ENCODE measurements around the gene EIF3I.

The EIF3I gene

GRCh38 chr1:32221980-32222755 lies at the start of gene EIF3I, which contains the start of gene TMEM234:
TSS of gene EIF3I (plus strand) at chr1:32222407. CDS start at chr1:32222442, 35 bp downstream.
TSS of gene TMEM234 (minus strand) at chr1:32222353. CDS start at chr1:32222322, 31 bp downstream.
- DNase-seq (ENCODE audit: low read depth): peak; percentile 90

DNA sequence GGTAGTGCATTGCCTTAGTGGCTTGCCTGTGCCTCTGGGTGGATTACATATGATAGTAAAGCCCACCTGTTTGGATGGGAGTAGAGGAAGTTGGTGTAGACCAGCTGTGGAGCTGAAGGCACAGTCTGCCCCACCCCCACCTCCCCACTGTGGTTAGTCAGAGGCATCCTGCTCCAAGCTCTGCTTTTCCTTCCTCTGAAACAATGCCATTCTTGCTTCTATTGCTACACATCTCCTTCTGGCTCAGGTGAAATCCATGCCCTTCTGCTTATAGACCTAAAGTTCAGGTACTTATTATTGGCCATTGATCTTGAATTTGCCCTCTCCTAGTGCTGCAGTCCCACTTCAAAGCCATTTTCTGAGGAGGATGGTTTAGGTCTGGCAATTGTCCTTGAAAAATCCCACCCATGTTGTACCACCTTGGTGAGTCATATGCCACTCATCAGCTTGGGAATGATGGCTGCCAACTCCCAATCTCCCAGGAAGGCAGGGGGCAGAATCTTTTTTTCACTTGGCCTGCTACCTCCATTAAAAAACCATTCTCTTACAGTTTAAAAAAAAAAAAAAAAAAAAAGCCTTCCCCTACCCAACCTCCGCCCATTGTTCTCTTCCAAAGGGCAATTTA lies 49.5 kb upstream of the EIF3I start:
- no peak for DNase-seq (ENCODE audit: low read depth)

- no peak for DNase-seq (ENCODE audit: low read depth)
Measured at GRCh38 chr1:32178380-32179192, 43.6 kb upstream of the EIF3I start.

GRCh38 chr1:32179193-32179442 lies 43.1 kb upstream of the EIF3I start:
- DNase-seq (ENCODE audit: low read depth): no peak

DNA sequence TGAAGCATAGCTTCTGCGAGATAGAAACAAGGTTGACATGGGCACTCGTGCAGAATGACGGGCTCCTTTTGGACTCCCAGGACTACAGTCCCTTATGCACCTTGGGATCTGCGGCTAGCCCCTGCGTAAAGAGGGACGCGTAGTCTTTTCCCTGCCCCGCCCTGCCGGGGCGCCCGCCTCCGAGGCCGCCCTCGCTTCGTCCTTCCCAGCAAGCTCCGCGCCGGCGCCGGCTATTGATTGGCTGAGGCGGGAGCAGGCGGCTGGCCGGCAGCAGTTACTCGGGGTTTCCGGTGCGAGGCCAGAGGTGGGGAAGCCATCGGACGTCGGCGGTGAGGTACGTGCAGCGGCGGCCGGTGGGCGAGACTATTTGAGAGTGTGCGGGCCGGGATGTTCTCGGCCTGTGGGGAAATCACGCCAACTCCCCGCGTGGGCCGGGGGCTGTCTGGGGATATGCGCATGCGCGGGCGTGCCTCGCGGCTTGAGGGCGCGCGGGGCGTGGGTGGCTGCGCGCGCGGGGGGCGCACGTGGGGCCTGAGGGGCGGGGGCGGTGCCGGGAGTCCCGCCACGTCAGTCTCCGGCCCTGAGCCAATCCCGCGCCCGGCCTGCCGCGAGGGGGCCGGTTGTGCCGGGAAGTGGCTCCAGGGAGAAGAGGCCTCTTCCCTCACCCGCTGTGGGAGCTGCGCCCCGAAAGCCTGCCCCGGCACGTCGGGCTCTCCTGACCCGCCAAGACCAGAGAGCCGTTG lies 42.6 kb upstream of the EIF3I start, which contains the start of gene TXLNA:
Gene TXLNA, plus strand, starts transcription at position 233 of the 743 bp plus-strand sequence. CDS start 671 bp downstream, outside the sequence.
- DNase-seq (ENCODE audit: low read depth): peak; percentile 72

DNA sequence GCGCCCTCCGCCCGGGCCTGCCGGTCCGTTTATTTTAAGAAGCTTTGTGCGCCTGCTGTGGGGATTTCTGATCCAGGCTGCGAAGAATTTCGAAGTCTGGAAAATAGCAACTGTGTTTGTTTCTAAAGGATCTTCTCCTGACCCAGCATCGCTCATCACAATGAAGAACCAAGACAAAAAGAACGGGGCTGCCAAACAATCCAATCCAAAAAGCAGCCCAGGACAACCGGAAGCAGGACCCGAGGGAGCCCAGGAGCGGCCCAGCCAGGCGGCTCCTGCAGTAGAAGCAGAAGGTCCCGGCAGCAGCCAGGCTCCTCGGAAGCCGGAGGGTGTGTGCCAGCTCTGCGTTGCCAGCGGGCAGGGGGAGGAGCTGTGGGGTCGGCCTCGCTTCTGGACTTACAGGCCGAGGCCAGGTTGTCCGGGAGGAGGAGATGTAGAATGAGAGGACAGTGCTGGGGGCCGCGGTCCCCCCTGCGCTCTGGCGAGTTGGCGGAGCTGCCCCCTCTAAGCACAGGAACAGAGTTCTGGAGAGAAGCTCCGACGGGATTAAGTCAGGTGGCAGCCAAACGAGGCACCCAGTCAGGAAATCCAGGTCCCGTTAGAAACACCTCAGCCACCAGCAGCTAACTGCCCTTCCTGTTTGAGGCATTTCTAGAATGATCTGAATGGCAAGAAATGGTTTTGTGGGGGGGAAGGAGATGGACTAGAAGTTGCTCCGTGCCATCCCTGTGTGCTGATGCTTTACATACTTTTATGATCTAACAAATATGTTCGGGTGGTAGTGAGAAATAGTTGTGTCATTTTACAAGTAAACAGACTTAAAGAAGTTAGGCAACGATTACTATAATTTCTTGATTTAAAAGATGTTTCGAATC lies 41.8 kb upstream of the EIF3I start:
- no peak for DNase-seq (ENCODE audit: low read depth)

DNA sequence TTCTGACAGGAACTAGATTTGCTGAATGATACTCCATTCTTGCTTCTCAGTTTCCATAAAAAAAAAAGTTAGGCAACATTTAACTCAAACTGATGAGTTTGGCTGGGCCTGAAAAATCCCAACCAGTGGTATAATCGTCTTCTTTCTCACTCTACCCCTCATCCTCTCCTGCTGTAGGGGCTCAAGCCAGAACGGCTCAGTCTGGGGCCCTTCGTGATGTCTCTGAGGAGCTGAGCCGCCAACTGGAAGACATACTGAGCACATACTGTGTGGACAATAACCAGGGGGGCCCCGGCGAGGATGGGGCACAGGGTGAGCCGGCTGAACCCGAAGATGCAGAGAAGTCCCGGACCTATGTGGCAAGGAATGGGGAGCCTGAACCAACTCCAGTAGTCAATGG lies 41.1 kb upstream of the EIF3I start:
- DNase-seq (ENCODE audit: low read depth): no peak

- no peak for DNase-seq (ENCODE audit: low read depth)
Measured at GRCh38 chr1:32181563-32181962, 40.6 kb upstream of the EIF3I start.

DNA sequence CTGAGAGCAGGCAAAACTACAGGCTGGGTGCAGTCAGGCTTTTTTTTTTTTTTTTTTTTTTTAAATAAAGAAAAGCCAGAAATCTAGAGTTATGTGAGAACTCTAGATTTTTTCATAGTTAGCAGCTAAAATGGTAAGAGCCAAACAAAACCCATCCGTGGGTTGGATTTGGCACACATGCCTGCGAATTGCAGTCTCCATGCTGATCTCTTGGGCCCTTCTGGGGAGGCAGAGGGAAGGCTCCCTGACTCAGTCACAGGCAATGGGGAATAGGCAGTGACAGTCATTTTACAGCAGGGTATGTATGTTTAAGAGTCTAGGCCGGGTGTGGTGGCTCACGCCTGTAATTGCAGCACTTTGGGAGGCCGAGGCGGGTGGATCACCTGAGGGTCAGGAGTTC lies 40.1 kb upstream of the EIF3I start:
- DNase-seq (ENCODE audit: low read depth): no peak

DNA sequence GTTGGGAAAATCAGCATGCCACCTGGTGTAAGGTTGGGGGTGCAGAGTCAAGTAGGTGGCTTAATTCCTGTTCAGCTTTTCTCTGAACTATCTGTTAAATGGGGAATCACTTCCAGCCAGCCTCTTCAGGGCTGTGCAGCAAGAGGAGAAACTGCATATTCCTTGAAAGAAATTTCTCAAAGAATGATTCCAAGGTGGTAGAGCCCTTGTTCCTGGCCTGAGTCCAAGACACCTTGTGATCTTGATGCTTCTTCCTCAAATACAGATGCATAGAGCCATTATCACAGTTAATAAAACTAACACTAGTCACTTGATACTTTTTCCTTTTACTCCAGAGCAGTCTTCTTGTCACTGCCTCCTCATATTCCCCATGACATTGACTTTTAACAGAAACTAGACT lies 37.6 kb upstream of the EIF3I start:
- DNase-seq (ENCODE audit: low read depth): no peak

- no peak for DNase-seq (ENCODE audit: low read depth)
Measured at GRCh38 chr1:32186077-32186476, 36.1 kb upstream of the EIF3I start.

- DNase-seq (ENCODE audit: low read depth): no peak
Measured at GRCh38 chr1:32186491-32186890, 35.7 kb upstream of the EIF3I start.

- no peak for DNase-seq (ENCODE audit: low read depth)
Measured at GRCh38 chr1:32187850-32188249, 34.4 kb upstream of the EIF3I start.

DNA sequence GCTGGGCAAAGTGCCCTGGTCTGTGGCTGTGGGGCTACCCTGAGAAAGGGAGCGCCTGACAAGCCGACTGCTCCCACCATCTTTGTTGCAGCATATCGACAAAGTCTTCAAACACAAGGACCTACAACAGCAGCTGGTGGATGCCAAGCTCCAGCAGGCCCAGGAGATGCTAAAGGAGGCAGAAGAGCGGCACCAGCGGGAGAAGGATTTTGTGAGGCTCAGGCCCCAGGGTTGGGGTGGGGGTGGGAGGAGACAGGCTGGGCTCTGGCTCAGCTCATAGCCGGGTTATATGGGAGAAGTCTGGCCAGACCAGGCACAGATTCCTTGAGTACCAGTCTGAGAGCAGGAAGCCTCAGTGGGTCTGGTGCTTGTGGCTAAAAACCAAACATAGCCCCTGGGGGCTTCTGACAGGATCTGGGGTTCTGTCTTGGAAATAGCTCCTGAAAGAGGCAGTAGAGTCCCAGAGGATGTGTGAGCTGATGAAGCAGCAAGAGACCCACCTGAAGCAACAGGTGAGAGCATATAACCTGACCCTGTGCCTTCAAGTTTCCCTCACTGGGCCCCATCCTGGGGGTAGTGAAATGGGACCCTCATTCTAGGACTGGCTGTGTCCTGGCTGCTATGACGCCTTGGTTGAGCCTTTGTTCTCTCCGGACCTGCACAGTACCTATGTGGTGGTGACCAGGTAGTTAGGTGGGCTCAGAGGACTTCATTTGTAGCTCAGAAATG lies 29.8 kb upstream of the EIF3I start:
- DNase-seq (ENCODE audit: low read depth): no peak

DNA sequence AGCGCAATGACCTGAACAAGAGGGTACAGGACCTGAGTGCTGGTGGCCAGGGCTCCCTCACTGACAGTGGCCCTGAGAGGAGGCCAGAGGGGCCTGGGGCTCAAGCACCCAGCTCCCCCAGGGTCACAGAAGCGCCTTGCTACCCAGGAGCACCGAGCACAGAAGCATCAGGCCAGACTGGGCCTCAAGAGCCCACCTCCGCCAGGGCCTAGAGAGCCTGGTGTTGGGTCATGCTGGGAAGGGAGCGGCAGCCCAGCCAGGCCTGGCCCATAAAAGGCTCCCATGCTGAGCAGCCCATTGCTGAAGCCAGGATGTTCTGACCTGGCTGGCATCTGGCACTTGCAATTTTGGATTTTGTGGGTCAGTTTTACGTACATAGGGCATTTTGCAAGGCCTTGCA lies 27.2 kb upstream of the EIF3I start:
- DNase-seq (ENCODE audit: low read depth): no peak

- no peak for DNase-seq (ENCODE audit: low read depth)
Measured at GRCh38 chr1:32195531-32195930, 26.7 kb upstream of the EIF3I start.

GRCh38 chr1:32195972-32196823 lies 26.0 kb upstream of the EIF3I start:
- DNase-seq (ENCODE audit: low read depth): no peak

DNA sequence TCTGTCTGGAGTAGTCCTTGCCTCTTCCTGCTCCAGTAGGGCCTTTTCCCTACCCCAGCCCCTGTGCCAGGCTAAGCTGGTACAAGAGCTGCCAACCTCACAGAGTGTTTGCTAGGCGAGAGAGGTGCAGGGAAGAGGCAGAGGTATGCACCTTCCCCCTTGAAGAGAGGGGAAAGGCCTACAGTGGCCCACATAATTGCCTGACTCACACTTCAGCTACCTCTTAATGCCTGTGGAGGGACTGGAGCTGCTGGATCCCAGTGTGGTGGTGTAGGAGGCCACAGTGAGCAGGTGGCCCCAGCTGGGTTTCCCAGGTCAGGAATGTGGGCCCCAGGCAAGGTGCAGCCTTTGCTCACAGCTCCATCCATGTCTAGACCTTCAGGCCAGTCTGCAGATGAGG lies 25.1 kb upstream of the EIF3I start:
- no peak for DNase-seq (ENCODE audit: low read depth)

DNA sequence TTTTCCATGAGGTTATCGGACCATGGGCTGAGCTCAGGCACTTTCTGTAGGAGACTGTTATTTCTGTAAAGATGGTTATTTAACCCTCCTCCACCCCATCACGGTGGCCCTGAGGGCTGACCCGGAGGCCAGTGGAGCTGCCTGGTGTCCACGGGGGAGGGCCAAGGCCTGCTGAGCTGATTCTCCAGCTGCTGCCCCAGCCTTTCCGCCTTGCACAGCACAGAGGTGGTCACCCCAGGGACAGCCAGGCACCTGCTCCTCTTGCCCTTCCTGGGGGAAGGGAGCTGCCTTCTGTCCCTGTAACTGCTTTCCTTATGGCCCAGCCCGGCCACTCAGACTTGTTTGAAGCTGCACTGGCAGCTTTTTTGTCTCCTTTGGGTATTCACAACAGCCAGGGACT lies 24.4 kb upstream of the EIF3I start:
- no peak for DNase-seq (ENCODE audit: low read depth)
